K562 (cell line): ENCODE measurements around the gene DNALI1. TPM values are rescaled to one million over a fixed set of nuclear protein-coding genes. Genes with fewer than 3 reads are reported as not detected.

Experiments
- ARID4B ChIP-seq: sonication (generic); formaldehyde crosslinking; IDR thresholded peaks from 2 replicates; pipeline ENCODE4 v1.8.0; 2022; ENCODE audit warnings: mild to moderate bottlenecking, missing genetic modification reagents
- CBX1 ChIP-seq: sonication (generic); IDR thresholded peaks from 2 replicates; pipeline ENCODE4 v1.6.1; 2016; ENCODE audit warnings: antibody characterized with exemption, low read depth, mild to moderate bottlenecking
- CSDE1 ChIP-seq, 2 experiments: fragments of 450-650 bp; IDR thresholded peaks; 2 replicates each; pipeline ENCODE4 v1.6.1; 2016; ENCODE audit warnings: mild to moderate bottlenecking in 1 of 2
- E2F6 ChIP-seq, 2 experiments: IDR thresholded peaks; 2 replicates each; pipeline ENCODE4 v1.6.1; 2011; ENCODE audit warnings: borderline replicate concordance in 1 of 2, control low read depth in 1 of 2, low read depth in 1 of 2, low read length in 1 of 2, mild to moderate bottlenecking in 1 of 2, mixed read lengths in 1 of 2, moderate library complexity in 1 of 2; ENCODE audit not compliant: insufficient read depth in 1 of 2, insufficient read length in 1 of 2, poor library complexity in 1 of 2, severe bottlenecking in 1 of 2; ENCODE audit errors: extremely low read depth in 1 of 2
- FIP1L1 ChIP-seq: fragments of 200-400 bp; formaldehyde crosslinking; IDR thresholded peaks from 2 replicates; pipeline ENCODE4 v1.6.1; 2018; ENCODE audit warnings: mild to moderate bottlenecking, low read depth, low read length; ENCODE audit not compliant: poor library complexity, severe bottlenecking
- HMGN3 ChIP-seq: IDR thresholded peaks from 2 replicates; pipeline ENCODE4 v1.6.1; 2011; ENCODE audit warnings: borderline replicate concordance, low read depth, mild to moderate bottlenecking, mixed read lengths, low read length; ENCODE audit not compliant: insufficient read length; ENCODE audit errors: extremely low read depth
- HSF4 ChIP-seq: fragments of 250-450 bp; sonication (Bioruptor Pico); IDR thresholded peaks from 2 replicates; pipeline ENCODE4 v2.1.2; 2022; ENCODE audit warnings: mild to moderate bottlenecking, moderate library complexity, borderline replicate concordance
- MCM7 ChIP-seq, 2 experiments: fragments of 450-650 bp; IDR thresholded peaks; 2 replicates each; pipeline ENCODE4 v1.6.1; 2016 to 2018
- NEUROD1 ChIP-seq: fragments of 150-350 bp; IDR thresholded peaks from 2 replicates; pipeline ENCODE4 v1.6.1; 2014; ENCODE audit warnings: borderline replicate concordance, low read length, low read depth; ENCODE audit not compliant: partially characterized antibody
- PHF21A ChIP-seq: fragments of 450-650 bp; IDR thresholded peaks from 2 replicates; pipeline ENCODE4 v1.6.1; 2017; ENCODE audit warnings: low read depth, borderline replicate concordance
- SP1 ChIP-seq: sonication (generic); formaldehyde crosslinking; IDR thresholded peaks from 2 replicates; pipeline ENCODE4 v1.8.1; 2022; ENCODE audit warnings: mild to moderate bottlenecking, missing genetic modification reagents
- SREBF2 ChIP-seq: sonication (generic); formaldehyde crosslinking; IDR thresholded peaks from 2 replicates; pipeline ENCODE4 v1.4.0; 2020; ENCODE audit warnings: mild to moderate bottlenecking, missing genetic modification reagents
- ZNF175 ChIP-seq: fragments of 200-800 bp; sonication (Bioruptor generic); IDR thresholded peaks from 2 replicates; pipeline ENCODE4 v1.6.1; 2016; ENCODE audit warnings: low read depth, mild to moderate bottlenecking, missing genetic modification characterization, missing compliant biosample characterization
- ZNF668 ChIP-seq: fragments of 250-450 bp; sonication (Bioruptor Pico); IDR thresholded peaks from 2 replicates; pipeline ENCODE4 v1.8.0; 2022; ENCODE audit warnings: mild to moderate bottlenecking, inconsistent platforms
- polyA plus RNA-seq, 8 experiments: library from polyadenylated mRNA; depleted of rRNA in 4 of 8; stranded (reverse) in 5 of 8; unstranded in 3 of 8; fragments of >200 nt; fragmentation: Nextera tagmentation in 2 of 8; fragmentation: Illumina TruSeq in 1 of 8; extraction: Ambion mirVana in 2 of 8; extraction: Trizol in 1 of 8; gene quantifications; 2 replicates each; pipeline versions ENCODE4 v1.2.1 to v1.2.3, GENCODE V29; 2011 to 2014; ENCODE audit warnings: inconsistent platforms in 1 of 8, missing spikeins in 1 of 8
- total RNA-seq, 7 experiments: library from RNA; depleted of rRNA in 6 of 7; stranded (reverse); fragments of >200 nt in 6 of 7; fragmentation: Illumina TruSeq in 2 of 7; extraction: Trizol in 2 of 7; gene quantifications; 2 replicates each; pipeline versions ENCODE4 v1.2.1 to v1.2.3, GENCODE V29; 2011 to 2021; ENCODE audit warnings: low replicate concordance in 1 of 7
- TF ChIP-seq, protein P1 (sequence below): fragments of 450-650 bp; IDR thresholded peaks from 2 replicates; pipeline ENCODE4 v1.6.1; 2017; ENCODE audit warnings: antibody characterized with exemption, mild to moderate bottlenecking
- TF ChIP-seq, protein P2 (sequence below): fragments of 450-650 bp; formaldehyde crosslinking; IDR thresholded peaks from 2 replicates; pipeline ENCODE4 v1.4.0; 2020; ENCODE audit warnings: mild to moderate bottlenecking, moderate library complexity

DNALI1 gene
- total and polyA plus RNA-seq, 9 of the 15 experiments (the other 6 are each of a cell fraction or from before 2014, with no cell fraction given), result 0.87 to 5.6 (median 1.2) TPM

DNA sequence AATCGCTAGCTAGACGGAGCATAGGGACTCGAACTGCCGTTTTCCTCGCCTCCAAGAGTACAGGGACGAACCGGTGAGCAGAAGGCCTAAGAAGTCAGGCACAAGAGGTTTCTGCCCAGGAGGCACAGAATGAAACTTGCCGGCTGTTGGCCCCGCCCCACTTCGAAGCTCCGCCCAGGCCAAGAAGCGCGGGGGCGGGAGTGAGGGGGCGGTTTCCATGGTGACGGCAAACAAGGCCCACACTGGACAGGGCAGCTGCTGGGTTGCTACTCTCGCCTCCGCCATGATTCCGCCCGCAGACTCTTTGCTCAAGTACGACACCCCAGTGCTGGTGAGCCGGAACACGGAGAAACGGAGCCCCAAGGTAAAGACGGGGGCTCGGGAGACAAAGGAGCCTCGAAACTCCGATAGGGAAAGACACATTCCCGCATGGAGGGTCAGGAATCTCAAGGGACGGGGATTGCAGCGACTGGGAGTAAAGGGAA lies at the start of gene DNALI1 (continued):
- no peak for TF ChIP-seq ARID4B (CRISPR knock-in tag)
- no peak for TF ChIP-seq FIP1L1
- TF ChIP-seq ZNF668 (CRISPR knock-in tag), result no peak
- TF ChIP-seq, protein P1, sequence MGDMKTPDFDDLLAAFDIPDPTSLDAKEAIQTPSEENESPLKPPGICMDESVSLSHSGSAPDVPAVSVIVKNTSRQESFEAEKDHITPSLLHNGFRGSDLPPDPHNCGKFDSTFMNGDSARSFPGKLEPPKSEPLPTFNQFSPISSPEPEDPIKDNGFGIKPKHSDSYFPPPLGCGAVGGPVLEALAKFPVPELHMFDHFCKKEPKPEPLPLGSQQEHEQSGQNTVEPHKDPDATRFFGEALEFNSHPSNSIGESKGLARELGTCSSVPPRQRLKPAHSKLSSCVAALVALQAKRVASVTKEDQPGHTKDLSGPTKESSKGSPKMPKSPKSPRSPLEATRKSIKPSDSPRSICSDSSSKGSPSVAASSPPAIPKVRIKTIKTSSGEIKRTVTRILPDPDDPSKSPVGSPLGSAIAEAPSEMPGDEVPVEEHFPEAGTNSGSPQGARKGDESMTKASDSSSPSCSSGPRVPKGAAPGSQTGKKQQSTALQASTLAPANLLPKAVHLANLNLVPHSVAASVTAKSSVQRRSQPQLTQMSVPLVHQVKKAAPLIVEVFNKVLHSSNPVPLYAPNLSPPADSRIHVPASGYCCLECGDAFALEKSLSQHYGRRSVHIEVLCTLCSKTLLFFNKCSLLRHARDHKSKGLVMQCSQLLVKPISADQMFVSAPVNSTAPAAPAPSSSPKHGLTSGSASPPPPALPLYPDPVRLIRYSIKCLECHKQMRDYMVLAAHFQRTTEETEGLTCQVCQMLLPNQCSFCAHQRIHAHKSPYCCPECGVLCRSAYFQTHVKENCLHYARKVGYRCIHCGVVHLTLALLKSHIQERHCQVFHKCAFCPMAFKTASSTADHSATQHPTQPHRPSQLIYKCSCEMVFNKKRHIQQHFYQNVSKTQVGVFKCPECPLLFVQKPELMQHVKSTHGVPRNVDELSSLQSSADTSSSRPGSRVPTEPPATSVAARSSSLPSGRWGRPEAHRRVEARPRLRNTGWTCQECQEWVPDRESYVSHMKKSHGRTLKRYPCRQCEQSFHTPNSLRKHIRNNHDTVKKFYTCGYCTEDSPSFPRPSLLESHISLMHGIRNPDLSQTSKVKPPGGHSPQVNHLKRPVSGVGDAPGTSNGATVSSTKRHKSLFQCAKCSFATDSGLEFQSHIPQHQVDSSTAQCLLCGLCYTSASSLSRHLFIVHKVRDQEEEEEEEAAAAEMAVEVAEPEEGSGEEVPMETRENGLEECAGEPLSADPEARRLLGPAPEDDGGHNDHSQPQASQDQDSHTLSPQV, result no peak
- TF ChIP-seq NEUROD1, result peak; percentile 39
- TF ChIP-seq HSF4 (CRISPR knock-in tag), result no peak
- TF ChIP-seq PHF21A, result no peak
- TF ChIP-seq, protein P2, sequence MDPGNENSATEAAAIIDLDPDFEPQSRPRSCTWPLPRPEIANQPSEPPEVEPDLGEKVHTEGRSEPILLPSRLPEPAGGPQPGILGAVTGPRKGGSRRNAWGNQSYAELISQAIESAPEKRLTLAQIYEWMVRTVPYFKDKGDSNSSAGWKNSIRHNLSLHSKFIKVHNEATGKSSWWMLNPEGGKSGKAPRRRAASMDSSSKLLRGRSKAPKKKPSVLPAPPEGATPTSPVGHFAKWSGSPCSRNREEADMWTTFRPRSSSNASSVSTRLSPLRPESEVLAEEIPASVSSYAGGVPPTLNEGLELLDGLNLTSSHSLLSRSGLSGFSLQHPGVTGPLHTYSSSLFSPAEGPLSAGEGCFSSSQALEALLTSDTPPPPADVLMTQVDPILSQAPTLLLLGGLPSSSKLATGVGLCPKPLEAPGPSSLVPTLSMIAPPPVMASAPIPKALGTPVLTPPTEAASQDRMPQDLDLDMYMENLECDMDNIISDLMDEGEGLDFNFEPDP (CRISPR knock-in tag), result no peak
- TF ChIP-seq MCM7 (IDR thresholded peaks at IDR 0.05), result no peak
- TF ChIP-seq SREBF2 (CRISPR knock-in tag), result no peak
- TF ChIP-seq HMGN3, result peak; percentile 39
- TF ChIP-seq CSDE1 (IDR thresholded peaks at IDR 0.05), result peak in 1 of 2 experiments; percentile 93; a peak in 2 of 4 replicates
- no peak for TF ChIP-seq ZNF175
- TF ChIP-seq E2F6 (IDR thresholded peaks at IDR 0.05; ENCODE audit: borderline replicate concordance in 1 of 2, extremely low read depth in 1 of 2, insufficient read depth in 1 of 2, insufficient read length in 1 of 2, low read depth in 1 of 2, low read length in 1 of 2, poor library complexity in 1 of 2, severe bottlenecking in 1 of 2), result peak in 1 of 2 experiments; percentile 56
- TF ChIP-seq CBX1, result no peak
- TF ChIP-seq SP1, result peak; percentile 36; the same call in 1 of the 2 replicates
